ENCODE measurements around the gene AKAP8L. TPM values are rescaled to one million over a fixed set of nuclear protein-coding genes. Genes with fewer than 3 reads are reported as not detected.

Gene AKAP8L
- total RNA-seq, 2 donors from 2014 or later = 190 to 237 TPM

GRCh38 chr19:15426485-15427349 is 7.9 kb upstream of the AKAP8L start:
- H3K27ac ChIP-seq (ENCODE audit: low read depth, low read length) = no peak overlapping the region
- DNase-seq = no peak
- TF ChIP-seq CTCF (conservative IDR thresholded peaks at IDR 0.05) = no peak
- H3K4me3 Mint-ChIP-seq = no peak overlapping the region
- H3K36me3 Mint-ChIP-seq (ENCODE audit: low read depth) = peaks cover 44% of the 10 kb centered on the region
- peaks cover 9% of the 10 kb centered on the region for H3K4me1 Mint-ChIP-seq
- H3K36me3 ChIP-seq (ENCODE audit: control insufficient read depth, insufficient read depth, low read length) = peaks cover 37% of the 10 kb centered on the region
- H3K9me3 ChIP-seq (ENCODE audit: control insufficient read depth, low read length) = peaks cover 11% of the 10 kb centered on the region
- H3K27me3 ChIP-seq (ENCODE audit: control insufficient read depth, insufficient read depth, low read length, poor library complexity, severe bottlenecking) = no peaks in the 10 kb centered on the region
- no peaks in the 10 kb centered on the region for H3K27me3 Mint-ChIP-seq (ENCODE audit: insufficient read depth)
- no peak overlapping the region for H3K9ac ChIP-seq (ENCODE audit: extremely low read depth, low read length, poor library complexity, severe bottlenecking)
- no peak overlapping the region for H3K4me3 ChIP-seq (ENCODE audit: low read length)
- WGBS, 2 experiments (ENCODE audit: insufficient coverage in 1 of 2, insufficient read length in 1 of 2) = 90 to 94% methylated on average over 7 to 16 of the region's 16 CpGs
- H3K4me1 ChIP-seq (ENCODE audit: control insufficient read depth, insufficient read depth, low read length) = peaks cover 13% of the 10 kb centered on the region
- H3K27ac Mint-ChIP-seq = no peak overlapping the region
- H3K9me3 Mint-ChIP-seq = peaks cover 8% of the 10 kb centered on the region

- Mint-ChIP-seq H3K27me3 (ENCODE audit: insufficient read depth) (no peaks in the 10 kb centered on the region), H3K4me1 (peaks cover under 1% of the 10 kb centered on the region), H3K27ac (no peak overlapping the region), H3K9me3 (peaks cover 8% of the 10 kb centered on the region), H3K36me3 (ENCODE audit: low read depth) (peaks cover 44% of the 10 kb centered on the region), H3K4me3 (no peak overlapping the region)
- no peak overlapping the region for H3K9ac ChIP-seq (ENCODE audit: extremely low read depth, low read length, poor library complexity, severe bottlenecking)
- H3K27ac ChIP-seq (ENCODE audit: low read depth, low read length) = no peak overlapping the region
- peaks cover 11% of the 10 kb centered on the region for H3K9me3 ChIP-seq (ENCODE audit: control insufficient read depth, low read length)
- no peak for DNase-seq
- no peaks in the 10 kb centered on the region for H3K27me3 ChIP-seq (ENCODE audit: control insufficient read depth, insufficient read depth, low read length, poor library complexity, severe bottlenecking)
- H3K4me1 ChIP-seq (ENCODE audit: control insufficient read depth, insufficient read depth, low read length) = peaks cover under 1% of the 10 kb centered on the region
- 95 to 97% methylated on average over 16 to 25 of the region's 36 CpGs for WGBS, 2 experiments (ENCODE audit: insufficient coverage in 1 of 2, insufficient read length in 1 of 2)
- H3K4me3 ChIP-seq (ENCODE audit: low read length) = no peak overlapping the region
- H3K36me3 ChIP-seq (ENCODE audit: control insufficient read depth, insufficient read depth, low read length) = peaks cover 37% of the 10 kb centered on the region
- TF ChIP-seq CTCF (conservative IDR thresholded peaks at IDR 0.05) = no peak
Measured at GRCh38 chr19:15425321-15425950, 6.6 kb upstream of the AKAP8L start.

- 95 to 97% methylated on average over 26 to 38 of the region's 38 CpGs for WGBS, 2 experiments (ENCODE audit: insufficient coverage in 1 of 2, insufficient read length in 1 of 2)
- H3K27ac Mint-ChIP-seq = no peak overlapping the region
- TF ChIP-seq CTCF (conservative IDR thresholded peaks at IDR 0.05) = no peak
- H3K36me3 Mint-ChIP-seq (ENCODE audit: low read depth) = peaks cover 44% of the 10 kb centered on the region
- Histone ChIP-seq H3K9me3 (ENCODE audit: control insufficient read depth, low read length) (peaks cover 11% of the 10 kb centered on the region), H3K27me3 (ENCODE audit: control insufficient read depth, insufficient read depth, low read length, poor library complexity, severe bottlenecking) (no peaks in the 10 kb centered on the region), H3K4me3 (ENCODE audit: low read length) (no peak overlapping the region), H3K4me1 (ENCODE audit: control insufficient read depth, insufficient read depth, low read length) (no peaks in the 10 kb centered on the region), H3K9ac (ENCODE audit: extremely low read depth, low read length, poor library complexity, severe bottlenecking) (no peak overlapping the region), H3K36me3 (ENCODE audit: control insufficient read depth, insufficient read depth, low read length) (peaks cover 37% of the 10 kb centered on the region), H3K27ac (ENCODE audit: low read depth, low read length) (no peak overlapping the region)
- no peak overlapping the region for H3K4me3 Mint-ChIP-seq
- H3K27me3 Mint-ChIP-seq (ENCODE audit: insufficient read depth) = no peaks in the 10 kb centered on the region
- peaks cover 8% of the 10 kb centered on the region for H3K9me3 Mint-ChIP-seq
- no peak for DNase-seq
- no peaks in the 10 kb centered on the region for H3K4me1 Mint-ChIP-seq
Measured at GRCh38 chr19:15424692-15425272, 6.0 kb upstream of the AKAP8L start.

All from endodermal cell (in vitro differentiated cells).